Peyer's patch (tissue), 4 donors: ENCODE results near the gene ZNF74.

Experiments used
- POLR2A ChIP-seq, 2 donors: fragments of 450-650 bp; IDR thresholded peaks; one replicate each; pipeline ENCODE4 v1.5.1; 2017; ENCODE audit warnings: antibody characterized with exemption in 2 of 2, mild to moderate bottlenecking in 2 of 2, moderate library complexity in 2 of 2
- TF ChIP-seq, protein P1 (sequence below), 6 experiments: fragments of 450-650 bp in 4 of 6; fragments of 200-600 bp in 2 of 6; sonication (generic) in 1 of 6; IDR thresholded peaks; one replicate each; pipeline ENCODE4 v1.5.1; 2017 to 2019; ENCODE audit warnings: antibody characterized with exemption in 6 of 6, mild to moderate bottlenecking in 3 of 6, moderate library complexity in 1 of 6

DNA sequence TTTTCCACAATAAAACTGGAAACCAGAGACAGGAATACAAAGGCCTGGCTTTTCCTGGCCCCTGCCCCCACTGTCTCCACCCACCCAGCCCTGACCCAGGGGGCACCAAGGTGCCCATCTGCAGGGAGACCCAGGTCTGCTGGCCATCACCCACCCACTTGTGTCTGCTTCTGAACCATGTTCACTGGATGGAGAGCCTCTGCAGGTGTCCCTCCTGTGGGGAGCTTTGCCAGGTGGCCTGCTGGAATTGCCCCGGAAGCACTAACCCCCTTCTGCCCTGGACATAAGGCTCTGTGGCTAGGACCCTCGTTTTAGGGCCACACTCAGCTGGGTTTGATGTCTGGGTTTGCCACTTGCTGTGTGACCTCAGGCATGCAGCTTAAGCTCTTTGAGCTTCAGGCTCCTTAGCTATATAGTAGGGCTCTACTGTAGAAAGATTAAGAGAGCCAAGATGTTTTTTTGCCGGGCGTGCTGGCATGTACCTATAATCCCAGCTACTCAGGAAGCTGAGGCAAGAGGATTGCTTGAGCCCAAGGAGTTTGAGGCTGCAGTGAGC lies 39.8 kb downstream of the ZNF74 start:
- TF ChIP-seq, protein P1, sequence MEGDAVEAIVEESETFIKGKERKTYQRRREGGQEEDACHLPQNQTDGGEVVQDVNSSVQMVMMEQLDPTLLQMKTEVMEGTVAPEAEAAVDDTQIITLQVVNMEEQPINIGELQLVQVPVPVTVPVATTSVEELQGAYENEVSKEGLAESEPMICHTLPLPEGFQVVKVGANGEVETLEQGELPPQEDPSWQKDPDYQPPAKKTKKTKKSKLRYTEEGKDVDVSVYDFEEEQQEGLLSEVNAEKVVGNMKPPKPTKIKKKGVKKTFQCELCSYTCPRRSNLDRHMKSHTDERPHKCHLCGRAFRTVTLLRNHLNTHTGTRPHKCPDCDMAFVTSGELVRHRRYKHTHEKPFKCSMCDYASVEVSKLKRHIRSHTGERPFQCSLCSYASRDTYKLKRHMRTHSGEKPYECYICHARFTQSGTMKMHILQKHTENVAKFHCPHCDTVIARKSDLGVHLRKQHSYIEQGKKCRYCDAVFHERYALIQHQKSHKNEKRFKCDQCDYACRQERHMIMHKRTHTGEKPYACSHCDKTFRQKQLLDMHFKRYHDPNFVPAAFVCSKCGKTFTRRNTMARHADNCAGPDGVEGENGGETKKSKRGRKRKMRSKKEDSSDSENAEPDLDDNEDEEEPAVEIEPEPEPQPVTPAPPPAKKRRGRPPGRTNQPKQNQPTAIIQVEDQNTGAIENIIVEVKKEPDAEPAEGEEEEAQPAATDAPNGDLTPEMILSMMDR (IDR thresholded peaks at IDR 0.05): no peak
- no peak for TF ChIP-seq POLR2A (IDR thresholded peaks at IDR 0.05)
